Mesodermal cell (in vitro differentiated cells): ENCODE data around the gene TBC1D2B.
A peak's percentile ranks its signal among the peaks of the same experiment; 100 is the strongest.

ENCODE experiments used
- H3K27ac ChIP-seq: 2 replicates; pipeline ENCODE4 v1.7.0; 2013; ENCODE audit warnings: mild to moderate bottlenecking, low read depth, low read length, moderate library complexity; ENCODE audit not compliant: severe bottlenecking
- H3K36me3 ChIP-seq: 2 replicates; pipeline ENCODE4 v1.7.1; 2013; ENCODE audit warnings: mild to moderate bottlenecking, low read length, moderate library complexity; ENCODE audit not compliant: control insufficient read depth, insufficient read depth
- H3K4me1 ChIP-seq: one replicate; pipeline ENCODE4 v1.7.1; 2013; ENCODE audit warnings: mild to moderate bottlenecking, low read length; ENCODE audit not compliant: insufficient read depth, control insufficient read depth, poor library complexity, severe bottlenecking
- H3K4me3 ChIP-seq: 2 replicates; pipeline ENCODE4 v1.7.0; 2013; ENCODE audit warnings: low read length, control low read depth, mild to moderate bottlenecking; ENCODE audit not compliant: insufficient read depth, poor library complexity, severe bottlenecking; ENCODE audit errors: extremely low read depth
- H3K9me3 ChIP-seq: 2 replicates; pipeline ENCODE4 v1.7.1; 2013; ENCODE audit warnings: mild to moderate bottlenecking, low read length, moderate library complexity; ENCODE audit not compliant: control insufficient read depth
- WGBS, 2 experiments: methylation state at CpG; one replicate each; pipeline ENCODE4 v1.1.5; 2013; ENCODE audit warnings: missing lambda C conversion rate in 2 of 2; ENCODE audit not compliant: insufficient coverage in 2 of 2; 5-methylcytosine and 5-hydroxymethylcytosine counted together

TBC1D2B gene

GRCh38 chr15:78070049-78070700 is 7.3 kb downstream of the TBC1D2B start:
- peaks cover 36% of the 10 kb centered on the region for H3K4me1 ChIP-seq
- H3K9me3 ChIP-seq = no peaks in the 10 kb centered on the region
- no peak overlapping the region for H3K27ac ChIP-seq
- 89 to 90% methylated on average over 2 to 3 of the region's 4 CpGs for WGBS, 2 experiments
- no peaks in the 10 kb centered on the region for H3K36me3 ChIP-seq
- no peak overlapping the region for H3K4me3 ChIP-seq

DNA sequence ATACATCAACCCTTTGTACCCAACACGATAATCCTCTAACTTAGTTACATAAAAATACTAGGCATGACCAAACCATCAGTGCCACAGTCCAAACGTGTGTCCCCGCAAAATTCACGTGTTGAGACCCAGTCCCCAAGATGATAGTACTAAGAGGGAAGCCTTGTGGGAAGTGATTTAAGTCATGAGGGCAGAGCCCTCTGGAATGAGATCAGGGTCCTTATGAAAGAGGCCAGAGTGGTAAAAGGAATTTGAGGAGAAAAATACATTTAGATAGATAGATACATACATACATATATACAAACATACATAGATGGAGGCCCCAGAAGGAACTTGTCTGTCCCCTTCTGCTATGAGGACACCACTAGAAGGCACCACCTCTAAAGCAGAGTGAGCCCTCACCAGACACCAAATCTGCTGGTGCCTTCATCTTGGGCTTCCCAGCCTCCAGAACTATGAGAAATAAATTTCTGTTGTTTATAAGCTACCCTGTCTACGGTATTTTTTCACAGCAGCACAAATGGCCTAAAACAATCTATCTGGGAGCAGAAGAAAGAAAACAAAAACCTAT is 8.0 kb downstream of the TBC1D2B start:
- 100% methylated on average over 2 to 4 of the region's 5 CpGs for WGBS, 2 experiments
- peaks cover 39% of the 10 kb centered on the region for H3K4me1 ChIP-seq

DNA sequence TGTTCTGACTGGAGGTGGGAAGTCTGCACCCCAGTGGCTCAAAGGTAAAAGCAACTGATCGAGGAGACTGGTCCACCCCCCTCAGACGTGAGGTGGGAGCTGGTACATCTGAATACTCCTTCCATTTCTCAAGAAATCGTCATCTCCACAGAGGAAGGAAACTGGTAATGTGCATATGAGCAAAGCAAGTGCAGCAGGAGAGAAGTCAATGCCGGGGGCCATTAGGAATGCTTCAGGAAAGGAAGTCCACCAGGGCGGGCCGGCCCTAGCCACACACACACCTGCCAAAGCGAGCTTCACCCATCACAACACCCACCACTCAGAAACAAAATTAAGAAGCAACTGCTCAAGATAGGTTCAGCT is 8.5 kb downstream of the TBC1D2B start:
- H3K9me3 ChIP-seq = no peaks in the 10 kb centered on the region
- no peaks in the 10 kb centered on the region for H3K36me3 ChIP-seq
- H3K27ac ChIP-seq = no peak overlapping the region
- H3K4me3 ChIP-seq = no peak overlapping the region
- peaks cover 39% of the 10 kb centered on the region for H3K4me1 ChIP-seq
- 100% methylated on average over 1 to 3 of the region's 7 CpGs for WGBS, 2 experiments

More for the DNA sequence above, 8.0 kb downstream of the TBC1D2B start:
- Histone ChIP-seq H3K9me3 (no peaks in the 10 kb centered on the region), H3K36me3 (no peaks in the 10 kb centered on the region), H3K27ac (no peak overlapping the region), H3K4me3 (no peak overlapping the region)

GRCh38 chr15:78067328-78068228 is 9.9 kb downstream of the TBC1D2B start:
- H3K36me3 ChIP-seq = no peaks in the 10 kb centered on the region
- 80% methylated on average over 1 of the region's 1 CpG; no CpG with 5 or more reads in 1 of the 2 experiments for WGBS, 2 experiments
- H3K9me3 ChIP-seq = no peaks in the 10 kb centered on the region
- H3K4me1 ChIP-seq = peaks cover 34% of the 10 kb centered on the region
- no peak overlapping the region for H3K4me3 ChIP-seq
- H3K27ac ChIP-seq = no peak overlapping the region

- Histone ChIP-seq H3K36me3 (no peaks in the 10 kb centered on the region), H3K9me3 (no peaks in the 10 kb centered on the region), H3K4me1 (peaks cover 30% of the 10 kb centered on the region), H3K4me3 (no peak overlapping the region), H3K27ac (no peak overlapping the region)
- 79 to 88% methylated on average over 3 to 4 of the region's 7 CpGs for WGBS, 2 experiments
These were observed 11.3 kb downstream of the TBC1D2B start for GRCh38 chr15:78065973-78066946.

DNA sequence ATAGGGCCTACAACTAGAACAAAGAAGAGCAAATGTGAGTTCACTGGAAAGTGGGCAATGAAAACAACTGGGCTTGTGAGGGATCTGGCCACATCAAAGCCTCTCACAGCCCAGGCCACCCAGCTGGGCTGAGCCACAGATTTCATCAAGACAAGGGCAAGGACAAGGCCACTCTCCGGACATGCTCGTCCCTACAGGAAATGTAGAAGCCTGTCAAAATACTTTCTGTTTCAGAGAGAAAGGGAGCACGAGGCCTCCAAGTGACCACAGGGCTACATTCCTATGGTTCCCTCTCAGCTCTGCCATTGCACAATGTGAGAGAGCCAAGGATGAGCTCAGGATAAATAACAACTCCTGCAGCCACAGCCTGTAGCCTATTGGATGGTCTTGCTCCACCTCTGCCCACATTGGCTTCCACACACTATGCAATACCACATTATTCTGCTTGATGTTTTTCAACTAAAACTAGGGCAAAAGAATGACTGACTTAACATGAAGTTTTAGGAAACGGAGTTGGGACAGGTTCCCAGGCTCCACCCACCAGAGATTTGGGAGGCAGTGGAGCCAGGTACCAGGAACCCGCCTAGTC is 12.1 kb downstream of the TBC1D2B start:
- Histone ChIP-seq H3K4me1 (peaks cover 30% of the 10 kb centered on the region), H3K27ac (peak overlapping the region; percentile 72), H3K4me3 (no peak overlapping the region), H3K36me3 (no peaks in the 10 kb centered on the region), H3K9me3 (no peaks in the 10 kb centered on the region)
- 79 to 82% methylated on average over 3 to 5 of the region's 5 CpGs for WGBS, 2 experiments

DNA sequence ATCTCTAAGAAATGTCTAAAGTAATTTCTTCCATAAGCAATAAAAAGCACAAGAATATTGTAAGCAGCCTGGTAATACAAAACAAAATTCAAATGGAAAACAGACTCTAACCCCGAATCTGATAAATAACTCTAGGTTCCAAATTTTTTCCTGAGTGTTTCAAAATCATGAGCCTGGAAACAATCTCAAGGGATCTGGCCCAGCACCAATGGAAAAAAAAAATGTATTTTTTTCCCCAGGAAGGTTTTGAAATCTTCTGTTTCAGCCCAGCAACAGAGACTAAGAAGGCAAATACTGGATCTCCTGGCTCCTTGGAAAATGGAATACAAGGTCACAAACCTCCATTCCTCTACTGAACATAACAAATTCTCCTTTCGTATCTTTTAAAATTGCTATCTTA is 13.0 kb downstream of the TBC1D2B start:
- Histone ChIP-seq H3K4me3 (no peak overlapping the region), H3K27ac (no peak overlapping the region), H3K9me3 (no peaks in the 10 kb centered on the region), H3K36me3 (no peaks in the 10 kb centered on the region), H3K4me1 (peaks cover 25% of the 10 kb centered on the region)
- WGBS, 2 experiments = 80 to 100% methylated on average over 1 of the region's 2 CpGs

GRCh38 chr15:78063970-78064385 is 13.5 kb downstream of the TBC1D2B start:
- Histone ChIP-seq H3K9me3 (no peaks in the 10 kb centered on the region), H3K36me3 (no peaks in the 10 kb centered on the region), H3K4me3 (no peak overlapping the region), H3K27ac (no peak overlapping the region), H3K4me1 (peaks cover 25% of the 10 kb centered on the region)
- WGBS, 2 experiments = 100% methylated on average over 1 of the region's 5 CpGs

DNA sequence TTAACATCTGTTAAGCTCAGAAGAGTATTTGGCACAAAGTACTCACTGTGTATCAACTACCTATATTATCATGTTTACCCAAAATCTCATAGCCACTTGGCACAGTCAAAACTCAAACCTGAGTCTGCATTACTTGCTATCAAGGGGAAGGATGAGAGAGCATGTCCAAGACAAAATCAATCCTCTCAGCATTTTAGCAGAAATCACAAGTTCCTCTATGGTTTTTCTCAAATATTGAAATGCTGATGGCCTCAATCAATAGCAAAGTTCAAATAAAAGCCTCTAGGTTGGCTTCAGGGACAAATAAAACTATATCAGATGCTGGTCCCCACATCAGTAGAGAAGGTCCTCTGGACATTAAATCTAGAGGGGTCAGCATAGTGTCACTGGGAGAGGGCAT is 14.3 kb downstream of the TBC1D2B start:
- no peak overlapping the region for H3K4me3 ChIP-seq
- H3K36me3 ChIP-seq = no peaks in the 10 kb centered on the region
- H3K27ac ChIP-seq = no peak overlapping the region
- peaks cover 25% of the 10 kb centered on the region for H3K4me1 ChIP-seq
- no peaks in the 10 kb centered on the region for H3K9me3 ChIP-seq

DNA sequence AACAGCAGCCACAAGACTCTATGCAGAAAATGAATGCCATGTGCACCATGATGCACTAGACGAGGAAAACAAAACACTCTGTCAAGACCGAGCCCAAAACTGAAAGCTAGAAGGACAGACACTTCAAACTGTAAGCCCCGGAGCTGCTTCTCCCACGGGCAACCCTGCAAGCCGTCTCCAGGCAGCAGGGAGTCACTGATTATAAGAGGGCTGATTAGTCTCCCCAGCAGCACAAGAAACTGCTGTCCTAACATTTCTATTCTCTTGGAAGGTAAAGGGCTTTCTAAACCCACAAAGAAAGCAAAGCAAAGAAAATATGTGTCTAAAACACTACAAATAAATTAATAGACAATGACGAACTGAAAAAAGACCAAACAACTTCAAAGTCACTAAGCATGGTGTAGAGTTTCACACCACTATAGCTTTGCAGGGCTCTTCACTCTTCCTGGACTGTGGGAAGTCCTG is 15.5 kb downstream of the TBC1D2B start:
- no peak overlapping the region for H3K4me3 ChIP-seq
- WGBS, 2 experiments = 41 to 51% methylated on average over 4 to 5 of the region's 6 CpGs
- H3K9me3 ChIP-seq = no peaks in the 10 kb centered on the region
- no peaks in the 10 kb centered on the region for H3K36me3 ChIP-seq
- H3K27ac ChIP-seq = peak overlapping the region; percentile 59
- H3K4me1 ChIP-seq = peaks cover 21% of the 10 kb centered on the region
